GM19023 (cell line): ENCODE results near the gene PRSS36.

Experiments used
- ATAC-seq: cut with Tn5 transposase; IDR thresholded peaks from one replicate; pipeline ENCODE4 v1.9.1; 2021; ENCODE audit warnings: mild to moderate bottlenecking, moderate library complexity; ENCODE audit not compliant: unreplicated experiment

PRSS36 gene

GRCh38 chr16:31128711-31129567 lies 20.9 kb downstream of the PRSS36 start:
- ATAC-seq = no peak

- no peak for ATAC-seq
These were observed 22.7 kb downstream of the PRSS36 start for GRCh38 chr16:31127182-31127581.

- no peak for ATAC-seq
These were observed 24.0 kb downstream of the PRSS36 start for GRCh38 chr16:31125844-31126243.

GRCh38 chr16:31120129-31120528 lies 29.7 kb downstream of the PRSS36 start:
- no peak for ATAC-seq

- no peak for ATAC-seq
These were observed 31.4 kb downstream of the PRSS36 start for GRCh38 chr16:31118223-31119155.

- ATAC-seq = peak; percentile 86
These were observed 32.3 kb downstream of the PRSS36 start, which contains the start of gene KAT8 for GRCh38 chr16:31117384-31118222. Gene KAT8 (plus strand): TSS chr16:31117664. CDS start chr16:31117682, 18 bp downstream.

- no peak for ATAC-seq
These were observed 35.4 kb downstream of the PRSS36 start for GRCh38 chr16:31114468-31114867.

GRCh38 chr16:31113121-31114120 lies 36.4 kb downstream of the PRSS36 start:
- ATAC-seq = no peak

GRCh38 chr16:31112711-31113110 lies 37.2 kb downstream of the PRSS36 start:
- ATAC-seq = no peak

- ATAC-seq = no peak
These were observed 37.9 kb downstream of the PRSS36 start for GRCh38 chr16:31111881-31112466.

GRCh38 chr16:31110106-31111034 lies 39.5 kb downstream of the PRSS36 start:
- ATAC-seq = no peak

GRCh38 chr16:31109622-31110021 lies 40.2 kb downstream of the PRSS36 start:
- no peak for ATAC-seq

- no peak for ATAC-seq
These were observed 40.9 kb downstream of the PRSS36 start for GRCh38 chr16:31108794-31109558.

GRCh38 chr16:31108035-31108793 lies 41.7 kb downstream of the PRSS36 start, which contains the start of gene BCKDK:
Gene BCKDK (plus strand): TSS chr16:31108386. CDS start chr16:31109224, 838 bp downstream.
- peak; percentile 83 for ATAC-seq

GRCh38 chr16:31107465-31107867 lies 42.4 kb downstream of the PRSS36 start:
- ATAC-seq = peak; percentile 56
